Measurements from ENCODE around the gene OR6Q1. TPM values are rescaled to one million over a fixed set of nuclear protein-coding genes. Genes with fewer than 3 reads are reported as not detected.

OR6Q1 gene
- polyA plus RNA-seq, 1 donor from 2014 or later = not detected

- TF ChIP-seq EZH2 (IDR thresholded peaks at IDR 0.05; ENCODE audit: borderline replicate concordance, insufficient read depth, low read length, poor library complexity, severe bottlenecking) (no peak), SMC3 (conservative IDR thresholded peaks at IDR 0.05; ENCODE audit: poor library complexity) (no peak), CTCF (IDR thresholded peaks at IDR 0.05; ENCODE audit: poor library complexity, severe bottlenecking) (no peak), MXI1 (conservative IDR thresholded peaks at IDR 0.05; ENCODE audit: poor library complexity, severe bottlenecking) (no peak), EP300 (conservative IDR thresholded peaks at IDR 0.05; ENCODE audit: poor library complexity, severe bottlenecking) (no peak), RAD21 (conservative IDR thresholded peaks at IDR 0.05) (no peak), TAF1 (IDR thresholded peaks at IDR 0.05; ENCODE audit: low read depth) (no peak), POLR2AphosphoS5 (IDR thresholded peaks at IDR 0.05) (no peak)
- TF ChIP-seq, protein P1, sequence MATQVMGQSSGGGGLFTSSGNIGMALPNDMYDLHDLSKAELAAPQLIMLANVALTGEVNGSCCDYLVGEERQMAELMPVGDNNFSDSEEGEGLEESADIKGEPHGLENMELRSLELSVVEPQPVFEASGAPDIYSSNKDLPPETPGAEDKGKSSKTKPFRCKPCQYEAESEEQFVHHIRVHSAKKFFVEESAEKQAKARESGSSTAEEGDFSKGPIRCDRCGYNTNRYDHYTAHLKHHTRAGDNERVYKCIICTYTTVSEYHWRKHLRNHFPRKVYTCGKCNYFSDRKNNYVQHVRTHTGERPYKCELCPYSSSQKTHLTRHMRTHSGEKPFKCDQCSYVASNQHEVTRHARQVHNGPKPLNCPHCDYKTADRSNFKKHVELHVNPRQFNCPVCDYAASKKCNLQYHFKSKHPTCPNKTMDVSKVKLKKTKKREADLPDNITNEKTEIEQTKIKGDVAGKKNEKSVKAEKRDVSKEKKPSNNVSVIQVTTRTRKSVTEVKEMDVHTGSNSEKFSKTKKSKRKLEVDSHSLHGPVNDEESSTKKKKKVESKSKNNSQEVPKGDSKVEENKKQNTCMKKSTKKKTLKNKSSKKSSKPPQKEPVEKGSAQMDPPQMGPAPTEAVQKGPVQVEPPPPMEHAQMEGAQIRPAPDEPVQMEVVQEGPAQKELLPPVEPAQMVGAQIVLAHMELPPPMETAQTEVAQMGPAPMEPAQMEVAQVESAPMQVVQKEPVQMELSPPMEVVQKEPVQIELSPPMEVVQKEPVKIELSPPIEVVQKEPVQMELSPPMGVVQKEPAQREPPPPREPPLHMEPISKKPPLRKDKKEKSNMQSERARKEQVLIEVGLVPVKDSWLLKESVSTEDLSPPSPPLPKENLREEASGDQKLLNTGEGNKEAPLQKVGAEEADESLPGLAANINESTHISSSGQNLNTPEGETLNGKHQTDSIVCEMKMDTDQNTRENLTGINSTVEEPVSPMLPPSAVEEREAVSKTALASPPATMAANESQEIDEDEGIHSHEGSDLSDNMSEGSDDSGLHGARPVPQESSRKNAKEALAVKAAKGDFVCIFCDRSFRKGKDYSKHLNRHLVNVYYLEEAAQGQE (IDR thresholded peaks at IDR 0.05; ENCODE audit: borderline replicate concordance) = no peak
- H3F3A ChIP-seq (ENCODE audit: insufficient read depth, low read length, poor library complexity, severe bottlenecking) = no peaks in the 10 kb centered on the region
- H3K4me3 ChIP-seq (ENCODE audit: low read length) = no peak overlapping the region
- no peaks in the 10 kb centered on the region for H3K9me2 ChIP-seq (ENCODE audit: insufficient read depth, low read length)
- H3K27ac ChIP-seq (ENCODE audit: low read length) = no peak overlapping the region
- no peaks in the 10 kb centered on the region for H3K36me3 ChIP-seq (ENCODE audit: insufficient read depth, low read length)
- no peaks in the 10 kb centered on the region for H3K27me3 ChIP-seq (ENCODE audit: insufficient read depth, low read depth, low read length)
- H4K20me1 ChIP-seq (ENCODE audit: insufficient read depth) = no peaks in the 10 kb centered on the region
- no peaks in the 10 kb centered on the region for H3K79me2 ChIP-seq (replicated peaks; ENCODE audit: insufficient read depth, low read length)
- H2AFZ ChIP-seq (ENCODE audit: low read depth, low read length) = no peak overlapping the region
- H3K4me2 ChIP-seq (ENCODE audit: low read length) = no peak overlapping the region
- H3K9ac ChIP-seq (ENCODE audit: low read length) = no peak overlapping the region
- H3K9me3 ChIP-seq (ENCODE audit: low read length) = no peaks in the 10 kb centered on the region
Measured at GRCh38 chr11:58058276-58059006, 27.7 kb downstream of the OR6Q1 start.

DNA sequence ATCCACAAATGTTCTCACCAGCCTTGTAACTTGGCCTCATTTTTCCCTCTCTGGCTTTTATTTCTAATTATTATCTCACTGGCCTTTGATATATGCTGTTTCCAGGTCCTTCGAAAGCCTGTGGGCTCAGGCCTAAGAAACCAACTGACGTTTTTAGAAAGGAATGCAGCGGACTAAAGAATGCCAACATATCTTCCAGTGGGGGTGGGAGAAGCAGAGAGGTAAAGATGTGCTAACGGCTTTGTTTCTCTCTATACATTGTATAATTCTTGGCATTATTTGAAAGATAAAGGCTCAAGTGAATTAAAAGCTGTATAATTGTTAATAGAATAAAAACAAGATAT, 28.2 kb downstream of the OR6Q1 start:
- no peak for TF ChIP-seq POLR2AphosphoS5 (IDR thresholded peaks at IDR 0.05)
- no peak for TF ChIP-seq EP300 (conservative IDR thresholded peaks at IDR 0.05; ENCODE audit: poor library complexity, severe bottlenecking)
- no peak for TF ChIP-seq EZH2 (IDR thresholded peaks at IDR 0.05; ENCODE audit: borderline replicate concordance, insufficient read depth, low read length, poor library complexity, severe bottlenecking)
- no peak for TF ChIP-seq MXI1 (conservative IDR thresholded peaks at IDR 0.05; ENCODE audit: poor library complexity, severe bottlenecking)
- no peak for TF ChIP-seq TAF1 (IDR thresholded peaks at IDR 0.05; ENCODE audit: low read depth)
- no peak for TF ChIP-seq SMC3 (conservative IDR thresholded peaks at IDR 0.05; ENCODE audit: poor library complexity)
- no peak for TF ChIP-seq CTCF (IDR thresholded peaks at IDR 0.05; ENCODE audit: poor library complexity, severe bottlenecking)
- H2AFZ ChIP-seq (ENCODE audit: low read depth, low read length) = no peak overlapping the region
- H3K4me3 ChIP-seq (ENCODE audit: low read length) = no peak overlapping the region
- no peaks in the 10 kb centered on the region for H3K9me3 ChIP-seq (ENCODE audit: low read length)
- H3K27ac ChIP-seq (ENCODE audit: low read length) = no peak overlapping the region
- H3K9me2 ChIP-seq (ENCODE audit: insufficient read depth, low read length) = no peaks in the 10 kb centered on the region
- H3K9ac ChIP-seq (ENCODE audit: low read length) = no peak overlapping the region
- no peaks in the 10 kb centered on the region for H3K27me3 ChIP-seq (ENCODE audit: insufficient read depth, low read depth, low read length)
- no peaks in the 10 kb centered on the region for H3F3A ChIP-seq (ENCODE audit: insufficient read depth, low read length, poor library complexity, severe bottlenecking)
- no peaks in the 10 kb centered on the region for H4K20me1 ChIP-seq (ENCODE audit: insufficient read depth)
- no peaks in the 10 kb centered on the region for H3K79me2 ChIP-seq (replicated peaks; ENCODE audit: insufficient read depth, low read length)
- no peak overlapping the region for H3K4me2 ChIP-seq (ENCODE audit: low read length)
- no peaks in the 10 kb centered on the region for H3K36me3 ChIP-seq (ENCODE audit: insufficient read depth, low read length)
